SK-N-SH (cell line): Measurements from ENCODE around the gene FANCE. TPM values are rescaled to one million over a fixed set of nuclear protein-coding genes. Genes with fewer than 3 reads are reported as not detected.

Experiments
- CTCF ChIA-PET: fragments of 300-600, 350-600 bp; formaldehyde crosslinking; extraction: SDS; loops from one replicate; lab custom pipeline; 2021; lab: Yijun Ruan, JAX
- POLR2A ChIA-PET: fragments of 350-600 bp; sonication (Branson Sonifier 250); formaldehyde crosslinking; extraction: SDS; loops from one replicate; lab custom pipeline; 2020; ENCODE audit warnings: antibody characterized with exemption, inconsistent platforms; lab: Yijun Ruan, JAX
- DNase-seq: peaks from one replicate; pipeline ENCODE4 v3.0.0; 2012
- H2AFZ ChIP-seq: fragments of 200-600 bp; sonication (generic); 2 replicates; pipeline ENCODE4 v1.8.1; 2016; ENCODE audit warnings: antibody characterized with exemption, mild to moderate bottlenecking, low read depth
- H3F3A ChIP-seq: fragments of 200-600 bp; sonication (generic); replicated peaks from 2 replicates; pipeline ENCODE3; 2016; ENCODE audit warnings: antibody characterized with exemption, mild to moderate bottlenecking; ENCODE audit not compliant: insufficient read depth
- H3K27ac ChIP-seq, 2 experiments: fragments of 200-500 bp in 1 of 2; fragments of 200-600 bp in 1 of 2; sonication (Bioruptor generic) in 1 of 2; sonication (generic), shearing (Covaris generic) in 1 of 2; 2 replicates each; pipeline versions ENCODE4 v1.5.1 to v1.6.1; 2014 to 2016; ENCODE audit warnings: low read depth in 2 of 2, inconsistent platforms in 1 of 2, low read length in 1 of 2, mild to moderate bottlenecking in 1 of 2, mixed read lengths in 1 of 2
- H3K27me3 ChIP-seq: fragments of 200-600 bp; sonication (generic), shearing (Covaris generic); 2 replicates; pipeline ENCODE4 v1.6.1; 2016; ENCODE audit warnings: mixed run types; ENCODE audit not compliant: insufficient read depth
- H3K36me3 ChIP-seq, 2 experiments: fragments of 200-500 bp in 1 of 2; fragments of 200-600 bp in 1 of 2; sonication (Bioruptor generic) in 1 of 2; sonication (generic) in 1 of 2; replicated peaks in 1 of 2; 2 replicates each; pipeline versions ENCODE3 to v1.5.1; 2014 to 2016; ENCODE audit warnings: low read length in 1 of 2, mild to moderate bottlenecking in 1 of 2; ENCODE audit not compliant: insufficient read depth in 2 of 2, control insufficient read depth in 1 of 2
- H3K4me1 ChIP-seq, 2 experiments: fragments of 200-500 bp in 1 of 2; fragments of 200-600 bp in 1 of 2; sonication (Bioruptor generic) in 1 of 2; sonication (generic), shearing (Covaris generic) in 1 of 2; 2 replicates each; pipeline versions ENCODE4 v1.5.1 to v1.6.1; 2014 to 2016; ENCODE audit warnings: low read depth in 1 of 2, low read length in 1 of 2, mixed run types in 1 of 2; ENCODE audit not compliant: insufficient read depth in 2 of 2, control insufficient read depth in 1 of 2
- H3K4me2 ChIP-seq: fragments of 200-600 bp; sonication (generic), shearing (Covaris generic); 2 replicates; pipeline ENCODE4 v1.6.1; 2017; ENCODE audit warnings: mixed run types
- H3K4me3 ChIP-seq, 2 experiments: fragments of 200-500 bp in 1 of 2; fragments of 200-600 bp in 1 of 2; sonication (Bioruptor generic) in 1 of 2; sonication (generic), shearing (Covaris generic) in 1 of 2; 2 replicates each; pipeline versions ENCODE4 v1.5.1 to v1.8.1; 2014 to 2016; ENCODE audit warnings: low read depth in 2 of 2, inconsistent platforms in 1 of 2, low read length in 1 of 2, mild to moderate bottlenecking in 1 of 2, mixed read lengths in 1 of 2, moderate library complexity in 1 of 2
- H3K79me2 ChIP-seq: fragments of 200-600 bp; sonication (generic); 2 replicates; pipeline ENCODE4 v1.8.1; 2017; ENCODE audit warnings: mild to moderate bottlenecking; ENCODE audit not compliant: insufficient read depth
- H3K9ac ChIP-seq: fragments of 200-600 bp; sonication (generic); 2 replicates; pipeline ENCODE4 v1.6.1; 2017; ENCODE audit warnings: mixed run types
- H3K9me2 ChIP-seq: fragments of 200-600 bp; sonication (generic); 2 replicates; pipeline ENCODE4 v1.6.1; 2017; ENCODE audit warnings: mixed run types
- H3K9me3 ChIP-seq: fragments of 200-600 bp; sonication (generic); 2 replicates; pipeline ENCODE4 v1.6.1; 2017; ENCODE audit warnings: mixed run types, mild to moderate bottlenecking, moderate library complexity
- H4K20me1 ChIP-seq: fragments of 200-600 bp; sonication (generic); 2 replicates; pipeline ENCODE4 v1.6.1; 2017; ENCODE audit warnings: mild to moderate bottlenecking, mixed run types; ENCODE audit not compliant: insufficient read depth
- CHD2 ChIP-seq: fragments of 150-350 bp; IDR thresholded peaks from 2 replicates; pipeline ENCODE4 v1.6.1; 2018; ENCODE audit warnings: low read length; ENCODE audit not compliant: partially characterized antibody
- ELF1 ChIP-seq: IDR thresholded peaks from 2 replicates; pipeline ENCODE4 v1.4.0; 2012
- FOXJ3 ChIP-seq: sonication (generic); formaldehyde crosslinking; IDR thresholded peaks from 2 replicates; pipeline ENCODE4 v1.5.1; 2020; ENCODE audit warnings: mild to moderate bottlenecking, missing genetic modification reagents
- GATA2 ChIP-seq: sonication (generic); formaldehyde crosslinking; IDR thresholded peaks from 2 replicates; pipeline ENCODE4 v1.5.0; 2020; ENCODE audit warnings: mild to moderate bottlenecking, missing genetic modification reagents
- MAX ChIP-seq: IDR thresholded peaks from 2 replicates; pipeline ENCODE4 v1.4.0; 2012; ENCODE audit warnings: low read depth
- MXI1 ChIP-seq: IDR thresholded peaks from 2 replicates; pipeline ENCODE4 v1.6.1; 2012; ENCODE audit warnings: mild to moderate bottlenecking, low read depth, low read length, improper control_type of control experiment
- NFIC ChIP-seq: IDR thresholded peaks from 2 replicates; pipeline ENCODE4 v1.4.0; 2012; ENCODE audit warnings: borderline replicate concordance
- NRF1 ChIP-seq: IDR thresholded peaks from 2 replicates; pipeline ENCODE4 v1.6.1; 2012; ENCODE audit warnings: low read depth, mild to moderate bottlenecking, low read length
- PBX3 ChIP-seq: IDR thresholded peaks from 2 replicates; pipeline ENCODE4; 2012
- POLR2AphosphoS5 ChIP-seq: IDR thresholded peaks from 2 replicates; pipeline ENCODE4 v1.6.1; 2012; ENCODE audit warnings: low read depth, low read length
- REST ChIP-seq: IDR thresholded peaks from 2 replicates; pipeline ENCODE4 v1.6.1; 2012; ENCODE audit warnings: mild to moderate bottlenecking, low read depth, low read length, moderate library complexity
- RXRA ChIP-seq: IDR thresholded peaks from 2 replicates; pipeline ENCODE4 v1.4.0; 2012; ENCODE audit warnings: low read depth, mild to moderate bottlenecking, borderline replicate concordance
- SIN3A ChIP-seq: IDR thresholded peaks from 2 replicates; pipeline ENCODE4 v1.6.1; 2012; ENCODE audit warnings: low read depth, mild to moderate bottlenecking, low read length, moderate library complexity, borderline replicate concordance
- TEAD4 ChIP-seq: IDR thresholded peaks from 2 replicates; pipeline ENCODE4 v1.4.0; 2012; ENCODE audit warnings: mild to moderate bottlenecking, borderline replicate concordance; ENCODE audit not compliant: insufficient read depth
- USF1 ChIP-seq: IDR thresholded peaks from 2 replicates; pipeline ENCODE4 v1.4.0; 2012; ENCODE audit warnings: low read depth, borderline replicate concordance
- USF2 ChIP-seq: fragments of 150-350 bp; IDR thresholded peaks from 2 replicates; pipeline ENCODE4 v1.6.1; 2017; ENCODE audit warnings: antibody characterized with exemption, low read length, low read depth, borderline replicate concordance
- YY1 ChIP-seq: IDR thresholded peaks from 2 replicates; pipeline ENCODE4 v1.4.0; 2012; ENCODE audit warnings: low read depth, mild to moderate bottlenecking
- ZBTB33 ChIP-seq: IDR thresholded peaks from 2 replicates; pipeline ENCODE4 v1.4.0; 2012; ENCODE audit warnings: low read depth, borderline replicate concordance
- WGBS: methylation state at CpG from one replicate; pipeline ENCODE4 v1.1.6; 2017; ENCODE audit warnings: low lambda C conversion rate; 5-methylcytosine and 5-hydroxymethylcytosine counted together
- polyA plus RNA-seq, 3 experiments: library from polyadenylated mRNA; depleted of rRNA; stranded (reverse); fragments of >200 nt; gene quantifications; 2 replicates each; pipeline ENCODE4 v1.2.3, GENCODE V29; 2012

Gene FANCE
- polyA plus RNA-seq, 1 of the 3 experiments (the other 2 are of a cell fraction): 5.8 TPM

- Histone ChIP-seq H3K4me1 (peaks cover 31 to 42% of the 10 kb centered on the region in 2 experiments; a peak in 2 of 4 replicates), H4K20me1 (peaks cover 20% of the 10 kb centered on the region; the same call in 1 of the 2 replicates), H3K4me2 (no peak overlapping the region)
- TF ChIP-seq YY1: no peak
- TF ChIP-seq NRF1: no peak
- TF ChIP-seq NFIC: no peak
- TF ChIP-seq USF2: no peak
- TF ChIP-seq FOXJ3: no peak
- TF ChIP-seq SIN3A: no peak
- no peak for TF ChIP-seq RXRA
- TF ChIP-seq CHD2: no peak
- no peak for TF ChIP-seq GATA2 (CRISPR knock-in tag)
- no peak for TF ChIP-seq USF1
- no peak for TF ChIP-seq MAX
- TF ChIP-seq TEAD4: no peak
- TF ChIP-seq ZBTB33: no peak
- TF ChIP-seq PBX3: no peak
- no peak for TF ChIP-seq MXI1
- TF ChIP-seq POLR2AphosphoS5: no peak
- TF ChIP-seq REST: no peak
- TF ChIP-seq ELF1: no peak
- TF ChIP-seq, all 33 proteins: peak for 0
- CTCF ChIA-PET: interaction anchor here (1.2 to 1.6 kb wide), 4 partner anchors 22 to 248 kb away, joined by 3 to 8 read pairs (median 3); partner anchors contain the start of genes ARMC12 and PPARD
- POLR2A ChIA-PET: interaction anchor here (0.7 to 1.1 kb wide), 2 partner anchors 8 to 15 kb away, joined by 3 read pairs; partner anchors contain the start of gene TEAD3
- Histone ChIP-seq H2AFZ (no peak overlapping the region), H3K9ac (no peak overlapping the region), H3K27me3 (no peaks in the 10 kb centered on the region), H3K79me2 (peaks cover 22% of the 10 kb centered on the region; the same call in 1 of the 2 replicates), H3F3A (peaks cover 2% of the 10 kb centered on the region), H3K27ac (no peak overlapping the region), H3K9me2 (no peaks in the 10 kb centered on the region), H3K9me3 (no peaks in the 10 kb centered on the region), H3K36me3 (no peaks in the 10 kb centered on the region), H3K4me3 (no peak overlapping the region)
- 100% methylated on average over 1 of the region's 1 CpG for WGBS
- no peak for DNase-seq
Measured at GRCh38 chr6:35489066-35489465, 36.9 kb downstream of the FANCE start.
